HepG2 (cell line): ENCODE results near the gene FRMPD2. TPM values are rescaled to one million over a fixed set of nuclear protein-coding genes. Genes with fewer than 3 reads are reported as not detected.

Experiments
- ATAC-seq: fragments of 200-7000 bp; cut with Tn5 transposase; 3 replicates; pipeline ENCODE4 v1.9.1; 2020; ENCODE audit warnings: mild to moderate bottlenecking, moderate library complexity
- BruUV-seq: library from RNA; stranded (reverse); fragments of 400-500 nt; replicated peaks from 2 replicates; lab custom pipeline; 2021; lab: Mats Ljungman, UMichigan
- CTCF ChIA-PET: fragments of 300-600 bp; formaldehyde crosslinking; extraction: SDS; loops from one replicate; lab custom pipeline; 2021; ENCODE audit warnings: low total read pairs, inconsistent platforms, low intra/inter-chr PET ratio; lab: Yijun Ruan, JAX
- POLR2A ChIA-PET: fragments of 350-600 bp; sonication (Branson Sonifier 250); formaldehyde crosslinking; loops from one replicate; lab custom pipeline; 2020; ENCODE audit warnings: antibody characterized with exemption, inconsistent platforms; lab: Yijun Ruan, JAX
- DNase-seq: peaks from one replicate; pipeline ENCODE4 v3.0.0-alpha.2; 2015; ENCODE audit warnings: low spot score
- FAIRE-seq: peaks from 3 replicates; lab custom pipeline; 2011; peaks lifted over from hg19 to GRCh38; lab: Jason Lieb, UNC
- H2AFZ ChIP-seq: one replicate; pipeline ENCODE4 v1.6.1; 2011; ENCODE audit warnings: low read length, inconsistent platforms
- H3K27ac ChIP-seq: fragments of 300-600 bp; 3 replicates; pipeline ENCODE4 v1.8.0; 2011; ENCODE audit warnings: mixed run types, mild to moderate bottlenecking, mixed read lengths, low read length, inconsistent platforms; ENCODE audit not compliant: insufficient read depth; ENCODE audit errors: extremely low read length
- H3K27me3 ChIP-seq, 2 experiments: fragments of 200-600 bp in 1 of 2; 2 replicates in 1 of 2; 3 replicates in 1 of 2; pipeline versions ENCODE4 v1.6.0 to v1.8.0; 2011; ENCODE audit warnings: low read length in 2 of 2, mild to moderate bottlenecking in 2 of 2, moderate library complexity in 2 of 2, inconsistent platforms in 1 of 2; ENCODE audit not compliant: insufficient read depth in 2 of 2, control insufficient read depth in 1 of 2
- H3K36me3 ChIP-seq, 2 experiments: fragments of 200-600 bp in 1 of 2; replicated peaks in 1 of 2; 2 replicates in 1 of 2; 3 replicates in 1 of 2; pipeline versions ENCODE4 v1.5.1 to v1.8.0; 2011; ENCODE audit warnings: low read length in 2 of 2, inconsistent platforms in 1 of 2; ENCODE audit not compliant: insufficient read depth in 2 of 2, control insufficient read depth in 1 of 2
- H3K4me1 ChIP-seq: 2 replicates; pipeline ENCODE4 v1.5.1; 2012; ENCODE audit warnings: low read length, inconsistent platforms; ENCODE audit not compliant: insufficient read depth
- H3K4me2 ChIP-seq: 2 replicates; pipeline ENCODE4 v1.6.0; 2011; ENCODE audit warnings: low read depth, low read length, inconsistent platforms
- H3K4me3 ChIP-seq, 3 experiments: fragments of 200-600 bp in 1 of 3; sonication (generic), shearing (Covaris generic) in 1 of 3; replicated peaks in 1 of 3; 2 replicates each; pipeline ENCODE4 v1.5.1; 2011 to 2016; ENCODE audit warnings: low read length in 3 of 3, inconsistent platforms in 2 of 3, low read depth in 2 of 3, mild to moderate bottlenecking in 2 of 3, control low read depth in 1 of 3, mixed read lengths in 1 of 3; ENCODE audit not compliant: insufficient read depth in 1 of 3
- H3K79me2 ChIP-seq: one replicate; pipeline ENCODE4 v1.6.1; 2011; ENCODE audit warnings: low read length, inconsistent platforms; ENCODE audit not compliant: insufficient read depth
- H3K9ac ChIP-seq: 2 replicates; pipeline ENCODE4 v1.6.0; 2011; ENCODE audit warnings: mild to moderate bottlenecking, low read depth, low read length, inconsistent platforms; ENCODE audit not compliant: insufficient read depth
- H3K9me3 ChIP-seq: 2 replicates; pipeline ENCODE4 v1.5.1; 2012; ENCODE audit warnings: mild to moderate bottlenecking, low read length
- H4K20me1 ChIP-seq: 2 replicates; pipeline ENCODE4 v1.6.0; 2011; ENCODE audit warnings: inconsistent platforms, mild to moderate bottlenecking, low read length, moderate library complexity; ENCODE audit not compliant: insufficient read depth
- BCL3 ChIP-seq: sonication (generic); formaldehyde crosslinking; IDR thresholded peaks from 2 replicates; pipeline ENCODE4 v1.5.1; 2020; ENCODE audit warnings: mild to moderate bottlenecking, missing genetic modification reagents, moderate library complexity
- CBX2 ChIP-seq, 2 experiments: fragments of 200-600 bp in 1 of 2; sonication (generic); formaldehyde crosslinking in 1 of 2; IDR thresholded peaks; 2 replicates each; pipeline versions ENCODE4 v1.7.0 to v1.8.1; 2018 to 2022; ENCODE audit warnings: low read depth in 2 of 2, low read length in 1 of 2, mild to moderate bottlenecking in 1 of 2, missing genetic modification reagents in 1 of 2
- HNRNPH1 ChIP-seq: fragments of 200-400 bp; formaldehyde crosslinking; optimal IDR thresholded peaks from 2 replicates; pipeline ENCODE3; 2017; ENCODE audit warnings: mild to moderate bottlenecking, low read depth, low read length
- SMAD3 ChIP-seq: sonication (generic); formaldehyde crosslinking; IDR thresholded peaks from 2 replicates; pipeline ENCODE4 v1.4.0; 2020; ENCODE audit warnings: missing genetic modification reagents
- ZBTB20 ChIP-seq: sonication (generic); formaldehyde crosslinking; IDR thresholded peaks from 2 replicates; pipeline ENCODE4 v1.8.1; 2023; ENCODE audit warnings: missing genetic modification reagents, low read depth, mild to moderate bottlenecking, borderline replicate concordance
- ZNF382 ChIP-seq: sonication (generic); formaldehyde crosslinking; IDR thresholded peaks from 2 replicates; pipeline ENCODE4 v1.5.0; 2020; ENCODE audit warnings: missing genetic modification reagents, mild to moderate bottlenecking, borderline replicate concordance
- ZNF383 ChIP-seq: sonication (generic); formaldehyde crosslinking; IDR thresholded peaks from 2 replicates; pipeline ENCODE4 v1.4.0; 2020; ENCODE audit warnings: missing genetic modification reagents, mild to moderate bottlenecking, borderline replicate concordance
- ZNF777 ChIP-seq: sonication (generic); formaldehyde crosslinking; IDR thresholded peaks from 2 replicates; pipeline ENCODE4 v1.4.0; 2020; ENCODE audit warnings: missing genetic modification reagents
- ZSCAN25 ChIP-seq: sonication (generic); formaldehyde crosslinking; IDR thresholded peaks from 2 replicates; pipeline ENCODE4 v1.8.0; 2022; ENCODE audit warnings: mild to moderate bottlenecking, missing genetic modification reagents
- WGBS: methylation state at CpG from one replicate; pipeline ENCODE4 v1.1.6; 2017; ENCODE audit warnings: low lambda C conversion rate; 5-methylcytosine and 5-hydroxymethylcytosine counted together
- in situ Hi-C: cut with HindIII; loops from 2 replicates; pipeline ENCODE4 v1.10.0; 2017; ENCODE audit warnings: low pct_unique_long_range_greater_than_20kb; ENCODE audit not compliant: extremely low pct_ligation_motif_present
- intact Hi-C: fragments of 100-400 bp; cut with micrococcal nuclease; formaldehyde crosslinking; loops from one replicate; pipeline ENCODE4 v1.10.0; 2022; ENCODE audit not compliant: unreplicated experiment
- polyA plus RNA-seq, 8 experiments: library from polyadenylated mRNA; depleted of rRNA in 3 of 8; stranded (reverse) in 7 of 8; unstranded in 1 of 8; fragments of >200 nt; fragmentation: Illumina TruSeq in 4 of 8; extraction: Trizol in 4 of 8; gene quantifications; 2 replicates each; pipeline versions ENCODE4 v1.2.1 to v1.2.3, GENCODE V29; 2011 to 2016; ENCODE audit warnings: low read depth in 4 of 8, missing spikeins in 1 of 8, mixed read lengths in 1 of 8; ENCODE audit not compliant: insufficient read depth in 1 of 8
- total RNA-seq, 5 experiments: library from RNA; depleted of rRNA; stranded (reverse); fragments of >200 nt; fragmentation: Illumina TruSeq; extraction: Trizol; gene quantifications; 2 replicates each; pipeline ENCODE4 v1.2.3, GENCODE V29; 2016; ENCODE audit warnings: low read depth in 1 of 5
- TF ChIP-seq, protein P1 (sequence below): sonication (generic); formaldehyde crosslinking; IDR thresholded peaks from 2 replicates; pipeline ENCODE4 v1.5.1; 2020; ENCODE audit warnings: mild to moderate bottlenecking, missing genetic modification reagents, borderline replicate concordance
- TF ChIP-seq, protein P2 (sequence below): sonication (generic); formaldehyde crosslinking; conservative IDR thresholded peaks from 2 replicates; pipeline ENCODE4 v1.5.0; 2020; ENCODE audit warnings: missing genetic modification reagents
- TF ChIP-seq, protein P3 (sequence below): sonication (generic); formaldehyde crosslinking; IDR thresholded peaks from 2 replicates; pipeline ENCODE4 v1.8.1; 2023; ENCODE audit warnings: missing genetic modification reagents, inconsistent platforms, borderline replicate concordance
- TF ChIP-seq, protein P4 (sequence below): conservative IDR thresholded peaks from 2 replicates; pipeline ENCODE4 v1.6.1; 2018; ENCODE audit warnings: missing genetic modification reagents

FRMPD2 gene
- total and polyA plus RNA-seq, 2 of the 13 experiments (the other 11 are each of a cell fraction or from before 2014, with no cell fraction given) = 0.45 to 1.3 TPM

DNA sequence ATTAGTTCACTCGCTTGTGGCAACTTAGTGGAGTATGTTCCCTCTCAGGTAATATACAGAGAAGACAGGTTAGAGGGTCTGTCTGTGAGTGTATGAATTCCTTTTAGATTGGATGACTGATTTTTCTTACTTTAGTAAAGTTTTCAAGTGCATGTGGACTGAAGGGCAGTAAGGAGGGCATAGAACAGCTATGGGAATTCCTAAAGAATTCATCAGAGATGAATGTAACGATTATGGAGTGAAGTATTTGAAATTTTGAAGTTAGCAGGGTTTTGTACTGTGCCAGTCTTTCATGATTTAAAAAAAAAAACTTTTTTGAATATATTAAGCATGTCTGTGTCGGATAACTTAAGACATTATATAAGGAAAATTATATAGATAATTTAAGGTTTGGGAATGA, 47.5 kb upstream of the FRMPD2 start:
- ATAC-seq = no peak
- BruUV-seq = no TSS peak
- TF ChIP-seq BCL3 (CRISPR knock-in tag) (no peak), CBX2 (IDR thresholded peaks at IDR 0.05; ENCODE audit: low read depth, low read length) (no peak), CBX2 (CRISPR knock-in tag; IDR thresholded peaks at IDR 0.05; ENCODE audit: low read depth) (no peak), ZBTB20 (no peak), HNRNPH1 (no peak), ZNF382 (CRISPR knock-in tag) (no peak), SMAD3 (CRISPR knock-in tag) (no peak), ZSCAN25 (no peak), ZNF777 (CRISPR knock-in tag) (no peak), ZNF383 (no peak)
- TF ChIP-seq, protein P1, sequence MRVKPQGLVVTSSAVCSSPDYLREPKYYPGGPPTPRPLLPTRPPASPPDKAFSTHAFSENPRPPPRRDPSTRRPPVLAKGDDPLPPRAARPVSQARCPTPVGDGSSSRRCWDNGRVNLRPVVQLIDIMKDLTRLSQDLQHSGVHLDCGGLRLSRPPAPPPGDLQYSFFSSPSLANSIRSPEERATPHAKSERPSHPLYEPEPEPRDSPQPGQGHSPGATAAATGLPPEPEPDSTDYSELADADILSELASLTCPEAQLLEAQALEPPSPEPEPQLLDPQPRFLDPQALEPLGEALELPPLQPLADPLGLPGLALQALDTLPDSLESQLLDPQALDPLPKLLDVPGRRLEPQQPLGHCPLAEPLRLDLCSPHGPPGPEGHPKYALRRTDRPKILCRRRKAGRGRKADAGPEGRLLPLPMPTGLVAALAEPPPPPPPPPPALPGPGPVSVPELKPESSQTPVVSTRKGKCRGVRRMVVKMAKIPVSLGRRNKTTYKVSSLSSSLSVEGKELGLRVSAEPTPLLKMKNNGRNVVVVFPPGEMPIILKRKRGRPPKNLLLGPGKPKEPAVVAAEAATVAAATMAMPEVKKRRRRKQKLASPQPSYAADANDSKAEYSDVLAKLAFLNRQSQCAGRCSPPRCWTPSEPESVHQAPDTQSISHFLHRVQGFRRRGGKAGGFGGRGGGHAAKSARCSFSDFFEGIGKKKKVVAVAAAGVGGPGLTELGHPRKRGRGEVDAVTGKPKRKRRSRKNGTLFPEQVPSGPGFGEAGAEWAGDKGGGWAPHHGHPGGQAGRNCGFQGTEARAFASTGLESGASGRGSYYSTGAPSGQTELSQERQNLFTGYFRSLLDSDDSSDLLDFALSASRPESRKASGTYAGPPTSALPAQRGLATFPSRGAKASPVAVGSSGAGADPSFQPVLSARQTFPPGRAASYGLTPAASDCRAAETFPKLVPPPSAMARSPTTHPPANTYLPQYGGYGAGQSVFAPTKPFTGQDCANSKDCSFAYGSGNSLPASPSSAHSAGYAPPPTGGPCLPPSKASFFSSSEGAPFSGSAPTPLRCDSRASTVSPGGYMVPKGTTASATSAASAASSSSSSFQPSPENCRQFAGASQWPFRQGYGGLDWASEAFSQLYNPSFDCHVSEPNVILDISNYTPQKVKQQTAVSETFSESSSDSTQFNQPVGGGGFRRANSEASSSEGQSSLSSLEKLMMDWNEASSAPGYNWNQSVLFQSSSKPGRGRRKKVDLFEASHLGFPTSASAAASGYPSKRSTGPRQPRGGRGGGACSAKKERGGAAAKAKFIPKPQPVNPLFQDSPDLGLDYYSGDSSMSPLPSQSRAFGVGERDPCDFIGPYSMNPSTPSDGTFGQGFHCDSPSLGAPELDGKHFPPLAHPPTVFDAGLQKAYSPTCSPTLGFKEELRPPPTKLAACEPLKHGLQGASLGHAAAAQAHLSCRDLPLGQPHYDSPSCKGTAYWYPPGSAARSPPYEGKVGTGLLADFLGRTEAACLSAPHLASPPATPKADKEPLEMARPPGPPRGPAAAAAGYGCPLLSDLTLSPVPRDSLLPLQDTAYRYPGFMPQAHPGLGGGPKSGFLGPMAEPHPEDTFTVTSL (CRISPR knock-in tag) = no peak
- TF ChIP-seq, protein P2, sequence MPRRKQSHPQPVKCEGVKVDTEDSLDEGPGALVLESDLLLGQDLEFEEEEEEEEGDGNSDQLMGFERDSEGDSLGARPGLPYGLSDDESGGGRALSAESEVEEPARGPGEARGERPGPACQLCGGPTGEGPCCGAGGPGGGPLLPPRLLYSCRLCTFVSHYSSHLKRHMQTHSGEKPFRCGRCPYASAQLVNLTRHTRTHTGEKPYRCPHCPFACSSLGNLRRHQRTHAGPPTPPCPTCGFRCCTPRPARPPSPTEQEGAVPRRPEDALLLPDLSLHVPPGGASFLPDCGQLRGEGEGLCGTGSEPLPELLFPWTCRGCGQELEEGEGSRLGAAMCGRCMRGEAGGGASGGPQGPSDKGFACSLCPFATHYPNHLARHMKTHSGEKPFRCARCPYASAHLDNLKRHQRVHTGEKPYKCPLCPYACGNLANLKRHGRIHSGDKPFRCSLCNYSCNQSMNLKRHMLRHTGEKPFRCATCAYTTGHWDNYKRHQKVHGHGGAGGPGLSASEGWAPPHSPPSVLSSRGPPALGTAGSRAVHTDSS (CRISPR knock-in tag) = no peak
- TF ChIP-seq, protein P3, sequence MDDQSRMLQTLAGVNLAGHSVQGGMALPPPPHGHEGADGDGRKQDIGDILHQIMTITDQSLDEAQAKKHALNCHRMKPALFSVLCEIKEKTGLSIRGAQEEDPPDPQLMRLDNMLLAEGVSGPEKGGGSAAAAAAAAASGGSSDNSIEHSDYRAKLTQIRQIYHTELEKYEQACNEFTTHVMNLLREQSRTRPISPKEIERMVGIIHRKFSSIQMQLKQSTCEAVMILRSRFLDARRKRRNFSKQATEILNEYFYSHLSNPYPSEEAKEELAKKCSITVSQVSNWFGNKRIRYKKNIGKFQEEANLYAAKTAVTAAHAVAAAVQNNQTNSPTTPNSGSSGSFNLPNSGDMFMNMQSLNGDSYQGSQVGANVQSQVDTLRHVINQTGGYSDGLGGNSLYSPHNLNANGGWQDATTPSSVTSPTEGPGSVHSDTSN (CRISPR knock-in tag) = no peak
- TF ChIP-seq, protein P4, sequence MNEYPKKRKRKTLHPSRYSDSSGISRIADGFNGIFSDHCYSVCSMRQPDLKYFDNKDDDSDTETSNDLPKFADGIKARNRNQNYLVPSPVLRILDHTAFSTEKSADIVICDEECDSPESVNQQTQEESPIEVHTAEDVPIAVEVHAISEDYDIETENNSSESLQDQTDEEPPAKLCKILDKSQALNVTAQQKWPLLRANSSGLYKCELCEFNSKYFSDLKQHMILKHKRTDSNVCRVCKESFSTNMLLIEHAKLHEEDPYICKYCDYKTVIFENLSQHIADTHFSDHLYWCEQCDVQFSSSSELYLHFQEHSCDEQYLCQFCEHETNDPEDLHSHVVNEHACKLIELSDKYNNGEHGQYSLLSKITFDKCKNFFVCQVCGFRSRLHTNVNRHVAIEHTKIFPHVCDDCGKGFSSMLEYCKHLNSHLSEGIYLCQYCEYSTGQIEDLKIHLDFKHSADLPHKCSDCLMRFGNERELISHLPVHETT = no peak

More for the DNA sequence above, 47.5 kb upstream of the FRMPD2 start:
- Histone ChIP-seq H3K4me2 (no peak overlapping the region), H3K36me3 (no peaks in the 10 kb centered on the region), H3K27ac (no peak overlapping the region), H3K4me1 (no peaks in the 10 kb centered on the region), H3K9me3 (no peaks in the 10 kb centered on the region), H4K20me1 (no peaks in the 10 kb centered on the region; the same call in 1 of the 2 replicates), H2AFZ (no peak overlapping the region), H3K27me3 (no peaks in the 10 kb centered on the region), H3K79me2 (peaks cover 5% of the 10 kb centered on the region), H3K9ac (no peak overlapping the region), H3K4me3 (no peak overlapping the region)
- POLR2A ChIA-PET = no interaction called here
- 97% methylated on average over 3 of the region's 3 CpGs for WGBS
- no peak for DNase-seq
- intact Hi-C loops = no loop called here
- no peak for FAIRE-seq
- in situ Hi-C loops = no loop called here
- CTCF ChIA-PET = no interaction called here
